ELF-1 (cell line): ENCODE measurements around the gene CFHR1.

Experiments used
- DNase-seq: peaks from one replicate; pipeline ENCODE4 v3.0.0-alpha.2; 2016; ENCODE audit warnings: low read depth, low spot score

CFHR1 gene

GRCh38 chr1:196875935-196876334, 56.4 kb downstream of the CFHR1 start:
- no peak for DNase-seq

- DNase-seq, result peak; percentile 47
These were observed 58.4 kb downstream of the CFHR1 start for GRCh38 chr1:196877964-196878363.
